Fibroblast of the aortic adventitia (primary cell): ENCODE measurements around the gene VEZT. TPM values are rescaled to one million over a fixed set of nuclear protein-coding genes. Genes with fewer than 3 reads are reported as not detected.
A peak's percentile ranks its signal among the peaks of the same experiment; 100 is the strongest.

Source experiments
- DNase-seq: peaks from one replicate; pipeline ENCODE4 v3.0.0-alpha.2; 2010; ENCODE audit warnings: low read depth
- H3K4me3 ChIP-seq: 2 replicates; pipeline ENCODE4 v1.5.1; 2011; ENCODE audit warnings: low read depth, mild to moderate bottlenecking, control low read depth, low read length, moderate library complexity
- CTCF ChIP-seq: IDR thresholded peaks from 2 replicates; pipeline ENCODE4 v1.5.1; 2011; ENCODE audit warnings: mild to moderate bottlenecking, low read length, control low read depth, inconsistent platforms; ENCODE audit not compliant: insufficient read depth
- total RNA-seq: library from RNA; depleted of rRNA; stranded (reverse); fragments of >200 nt; gene quantifications from 2 replicates; pipeline ENCODE4 v1.2.3, GENCODE V29; 2012; ENCODE audit warnings: low replicate concordance

VEZT gene, protein sequence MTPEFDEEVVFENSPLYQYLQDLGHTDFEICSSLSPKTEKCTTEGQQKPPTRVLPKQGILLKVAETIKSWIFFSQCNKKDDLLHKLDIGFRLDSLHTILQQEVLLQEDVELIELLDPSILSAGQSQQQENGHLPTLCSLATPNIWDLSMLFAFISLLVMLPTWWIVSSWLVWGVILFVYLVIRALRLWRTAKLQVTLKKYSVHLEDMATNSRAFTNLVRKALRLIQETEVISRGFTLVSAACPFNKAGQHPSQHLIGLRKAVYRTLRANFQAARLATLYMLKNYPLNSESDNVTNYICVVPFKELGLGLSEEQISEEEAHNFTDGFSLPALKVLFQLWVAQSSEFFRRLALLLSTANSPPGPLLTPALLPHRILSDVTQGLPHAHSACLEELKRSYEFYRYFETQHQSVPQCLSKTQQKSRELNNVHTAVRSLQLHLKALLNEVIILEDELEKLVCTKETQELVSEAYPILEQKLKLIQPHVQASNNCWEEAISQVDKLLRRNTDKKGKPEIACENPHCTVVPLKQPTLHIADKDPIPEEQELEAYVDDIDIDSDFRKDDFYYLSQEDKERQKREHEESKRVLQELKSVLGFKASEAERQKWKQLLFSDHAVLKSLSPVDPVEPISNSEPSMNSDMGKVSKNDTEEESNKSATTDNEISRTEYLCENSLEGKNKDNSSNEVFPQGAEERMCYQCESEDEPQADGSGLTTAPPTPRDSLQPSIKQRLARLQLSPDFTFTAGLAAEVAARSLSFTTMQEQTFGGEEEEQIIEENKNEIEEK
- 31.4 and 98.6 TPM in 2 replicates for total RNA-seq

GRCh38 chr12:95217377-95218149 is at the start of gene VEZT, which contains the start of gene FGD6:
TSS of gene VEZT (plus strand) at chr12:95217807. CDS start at chr12:95217851, 44 bp downstream.
TSS of gene FGD6 (minus strand) at chr12:95217467. CDS start at chr12:95217240, 227 bp downstream.
- peak; percentile 54 for TF ChIP-seq CTCF
- H3K4me3 ChIP-seq, result peak within 1 kb of the TSS; percentile 88

GRCh38 chr12:95168746-95169145 is 48.9 kb upstream of the VEZT start:
- H3K4me3 ChIP-seq, result no peak overlapping the region
- no peak for TF ChIP-seq CTCF
- no peak for DNase-seq

More at GRCh38 chr12:95217377-95218149, at the start of gene VEZT, which contains the start of gene FGD6:
- peak; percentile 99 for DNase-seq

DNA sequence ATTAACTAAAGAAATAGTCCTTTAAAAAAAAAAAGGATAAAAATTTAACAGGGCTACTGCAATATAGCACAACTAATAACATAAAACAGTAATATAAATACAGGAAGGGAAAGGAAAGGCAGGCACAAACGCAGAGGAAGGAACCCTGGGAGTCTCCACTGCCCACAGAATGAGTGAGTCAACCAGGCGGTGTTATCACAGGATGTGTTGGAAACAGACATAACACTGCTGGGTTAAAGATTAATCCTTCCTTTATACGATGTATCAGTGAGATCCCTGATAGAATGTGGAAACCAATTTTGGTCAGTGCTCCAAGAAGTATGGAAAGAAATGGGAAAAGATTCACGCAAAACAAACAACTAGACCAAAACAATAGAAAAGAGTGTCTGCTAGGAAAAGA is 48.2 kb upstream of the VEZT start:
- peak; percentile 67 for DNase-seq
- no peak overlapping the region for H3K4me3 ChIP-seq

DNA sequence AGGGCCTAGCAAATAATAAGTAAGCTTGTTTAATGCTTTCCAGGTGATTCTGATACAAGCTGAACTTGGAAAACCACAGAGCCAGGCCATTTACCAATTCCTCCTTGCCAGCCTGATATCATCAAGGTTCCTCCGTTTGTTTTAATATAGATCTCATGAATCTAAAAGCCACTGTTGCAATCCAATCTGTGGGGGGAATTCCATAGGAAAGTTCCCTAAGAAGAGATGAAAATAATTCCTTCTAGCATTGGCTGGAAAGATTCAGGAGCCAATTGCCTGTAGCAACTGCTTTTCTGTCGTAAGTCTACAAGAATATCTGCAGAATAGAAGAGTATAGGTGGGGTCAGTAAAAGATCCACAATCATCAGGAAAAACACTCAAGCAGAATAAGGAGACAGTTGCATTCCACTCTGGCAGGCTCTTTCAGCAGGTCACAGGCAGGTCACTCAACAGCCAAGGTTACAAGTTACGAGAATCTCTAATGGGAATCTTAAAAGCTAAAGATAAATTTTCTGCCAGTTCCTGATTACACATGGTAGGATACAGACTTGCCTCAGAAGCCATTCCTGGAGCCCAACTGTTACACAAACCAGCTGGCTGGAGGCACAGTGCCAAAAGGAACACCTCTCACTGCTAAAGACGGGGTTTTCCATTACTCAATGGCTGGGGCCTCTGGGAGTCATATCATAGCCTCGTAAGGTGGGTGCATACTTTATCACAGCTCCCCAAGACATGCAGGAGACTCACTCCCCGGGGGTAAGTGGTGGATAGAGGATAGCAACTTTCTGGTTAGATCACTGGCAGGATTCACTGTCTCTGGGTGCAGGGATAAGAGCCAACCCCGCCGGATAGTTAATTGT is 44.0 kb upstream of the VEZT start:
- no peak overlapping the region for H3K4me3 ChIP-seq
- TF ChIP-seq CTCF, result no peak
- DNase-seq, result peak; percentile 93

More for the DNA sequence above, 48.2 kb upstream of the VEZT start:
- no peak for TF ChIP-seq CTCF

DNA sequence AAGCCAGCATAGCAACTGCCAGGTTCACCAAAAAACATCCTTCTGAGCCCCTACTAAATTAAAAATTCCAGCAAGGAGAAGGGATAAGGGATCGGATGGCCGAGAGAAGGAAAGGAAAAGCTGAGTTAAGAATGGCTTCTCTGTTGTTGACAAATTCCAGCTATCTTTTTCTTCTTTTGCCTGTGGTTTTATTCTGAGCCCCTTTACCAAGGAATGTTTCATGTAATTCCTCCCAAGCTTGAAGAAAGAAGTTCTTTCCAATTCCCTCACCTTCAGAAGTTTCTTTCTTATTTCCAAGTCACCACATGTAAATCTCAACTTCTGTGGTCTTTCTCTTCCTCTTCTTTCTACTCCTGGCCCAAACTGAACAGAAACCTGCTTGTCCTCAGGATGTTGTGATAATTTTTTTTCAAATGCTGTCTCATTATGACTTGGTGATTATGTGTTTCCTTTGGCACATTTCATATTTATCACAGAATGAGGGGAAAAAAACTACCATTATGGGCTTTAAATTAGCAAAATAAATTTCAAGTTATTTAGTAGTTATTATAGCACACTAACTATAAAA is 40.3 kb upstream of the VEZT start:
- TF ChIP-seq CTCF, result no peak
- H3K4me3 ChIP-seq, result no peak overlapping the region
- DNase-seq, result no peak
